ENCODE measurements around the gene NFIX.

NFIX gene

GRCh38 chr19:13102666-13103580, 107.6 kb downstream of the NFIX start, which contains the start of gene LYL1:
Gene LYL1, minus strand, starts transcription at chr19:13102858. Its CDS starts 1,687 bp downstream, at chr19:13101171.
- DNase-seq (ENCODE audit: low read depth, low spot score) = no peak

- DNase-seq (ENCODE audit: low read depth, low spot score) = no peak
Observed at GRCh38 chr19:13103581-13104359, 108.5 kb downstream of the NFIX start.

- no peak for DNase-seq (ENCODE audit: low read depth, low spot score)
Observed at GRCh38 chr19:13104360-13104847, 109.1 kb downstream of the NFIX start.

GRCh38 chr19:13104848-13105711, 109.8 kb downstream of the NFIX start:
- DNase-seq (ENCODE audit: low read depth, low spot score) = no peak

- DNase-seq (ENCODE audit: low read depth, low spot score) = no peak
Observed at GRCh38 chr19:13109361-13110098, 114.3 kb downstream of the NFIX start.

GRCh38 chr19:13110099-13110610, 114.9 kb downstream of the NFIX start:
- DNase-seq (ENCODE audit: low read depth, low spot score) = no peak

GRCh38 chr19:13112555-13112954, 117.3 kb downstream of the NFIX start:
- no peak for DNase-seq (ENCODE audit: low read depth, low spot score)

- no peak for DNase-seq (ENCODE audit: low read depth, low spot score)
Observed at GRCh38 chr19:13115936-13116281, 120.6 kb downstream of the NFIX start.

GRCh38 chr19:13116282-13117175, 121.3 kb downstream of the NFIX start, which contains the start of gene TRMT1:
Gene TRMT1, minus strand, starts transcription at chr19:13116740. Its CDS starts 341 bp downstream, at chr19:13116399.
- DNase-seq (ENCODE audit: low read depth, low spot score) = peak; percentile 89

GRCh38 chr19:13117176-13117771, 122.0 kb downstream of the NFIX start:
- no peak for DNase-seq (ENCODE audit: low read depth, low spot score)

- no peak for DNase-seq (ENCODE audit: low read depth, low spot score)
Observed at GRCh38 chr19:13117772-13118423, 122.6 kb downstream of the NFIX start, which contains the start of gene NACC1. Gene NACC1, plus strand, starts transcription at chr19:13118264. Its CDS starts 16,944 bp downstream, at chr19:13135208.

GRCh38 chr19:13118424-13119193, 123.3 kb downstream of the NFIX start:
- no peak for DNase-seq (ENCODE audit: low read depth, low spot score)

- DNase-seq (ENCODE audit: low read depth, low spot score) = no peak
Observed at GRCh38 chr19:13119627-13120026, 124.4 kb downstream of the NFIX start.

GRCh38 chr19:13120031-13120430, 124.8 kb downstream of the NFIX start:
- no peak for DNase-seq (ENCODE audit: low read depth, low spot score)

- DNase-seq (ENCODE audit: low read depth, low spot score) = no peak
Observed at GRCh38 chr19:13120817-13121216, 125.5 kb downstream of the NFIX start.

- DNase-seq (ENCODE audit: low read depth, low spot score) = no peak
Observed at GRCh38 chr19:13121551-13122274, 126.4 kb downstream of the NFIX start.
